ENCODE data around the gene TFRC. TPM values are rescaled to one million over a fixed set of nuclear protein-coding genes. Genes with fewer than 3 reads are reported as not detected.

Gene TFRC
- total RNA-seq, 1 donor from 2014 or later: 140 TPM

Other genes starting within 250 kb of the TFRC start
- 21.6 and 42.5 TPM in 2 replicates for gene TNK2, start 173.5 kb downstream of the TFRC start, total RNA-seq (ENCODE audit: low replicate concordance)
- 0.85 TPM in 1 of 2 replicates, not detected in the other for gene ZDHHC19, start 129.3 kb upstream of the TFRC start, total RNA-seq (ENCODE audit: low replicate concordance)
- gene SLC51A, start 134.4 kb upstream of the TFRC start, total RNA-seq (ENCODE audit: low replicate concordance): 3.7 and 4.7 TPM in 2 replicates
- gene PCYT1A, start 205.6 kb upstream of the TFRC start, total RNA-seq (ENCODE audit: low replicate concordance): 39.0 and 50.8 TPM in 2 replicates
- gene DYNLT2B, start 236.2 kb upstream of the TFRC start, total RNA-seq (ENCODE audit: low replicate concordance): 13.6 and 26.3 TPM in 2 replicates